Activated CD8-positive, alpha-beta T cell treated with anti-CD3 and anti-CD28 coated beads for 36 hours (primary cell): Measurements from ENCODE around the gene STAT5A. TPM values are rescaled to one million over a fixed set of nuclear protein-coding genes. Genes with fewer than 3 reads are reported as not detected.

Experiments used
- ATAC-seq: fragments of 200-7000 bp; cut with Tn5 transposase; one replicate; pipeline ENCODE4 v1.10.0; 2021; ENCODE audit warnings: mild to moderate bottlenecking, moderate library complexity
- CTCF ChIA-PET: fragments of 350-600 bp; sonication (Branson Sonifier 250); formaldehyde crosslinking; loops from one replicate; lab custom pipeline; 2021; ENCODE audit warnings: antibody characterized with exemption; lab: Charles Lee
- POLR2A ChIA-PET: fragments of 350-600 bp; sonication (Branson Sonifier 250); formaldehyde crosslinking; loops from one replicate; lab custom pipeline; 2021; ENCODE audit warnings: antibody characterized with exemption; lab: Charles Lee
- DNase-seq: peaks from one replicate; pipeline ENCODE4 v3.0.0-alpha.2; 2020
- H3K27ac Mint-ChIP-seq: one replicate; pipeline ENCODE4 v1.8.0; 2021; ENCODE audit warnings: mild to moderate bottlenecking, mixed read lengths
- H3K27me3 Mint-ChIP-seq: one replicate; pipeline ENCODE4 v1.8.0; 2021; ENCODE audit warnings: mixed read lengths
- H3K36me3 Mint-ChIP-seq: one replicate; pipeline ENCODE4 v1.8.0; 2021; ENCODE audit warnings: low read depth, mixed read lengths
- H3K4me1 Mint-ChIP-seq: one replicate; pipeline ENCODE4 v1.8.0; 2021; ENCODE audit warnings: low read depth, mixed read lengths
- H3K4me3 Mint-ChIP-seq: one replicate; pipeline ENCODE4 v1.8.0; 2021; ENCODE audit warnings: mild to moderate bottlenecking, moderate library complexity, mixed read lengths
- H3K9me3 Mint-ChIP-seq: one replicate; pipeline ENCODE4 v1.8.0; 2021; ENCODE audit warnings: mixed read lengths
- intact Hi-C: fragments of 100-400 bp; cut with micrococcal nuclease; formaldehyde crosslinking; loops from one replicate; pipeline ENCODE4 v1.10.0; 2022
- total RNA-seq, 2 experiments: library from RNA; stranded (reverse); gene quantifications; one replicate each; pipeline ENCODE4 v1.2.3, GENCODE V29; 2021
- TF ChIP-seq, protein P1 (sequence below): fragments of 200-600 bp; IDR thresholded peaks from one replicate; pipeline ENCODE4 v1.8.0; 2022; ENCODE audit warnings: antibody characterized with exemption, mild to moderate bottlenecking

The STAT5A gene
- total RNA-seq, 2 experiments from 2014 or later: 163 to 190 TPM

DNA sequence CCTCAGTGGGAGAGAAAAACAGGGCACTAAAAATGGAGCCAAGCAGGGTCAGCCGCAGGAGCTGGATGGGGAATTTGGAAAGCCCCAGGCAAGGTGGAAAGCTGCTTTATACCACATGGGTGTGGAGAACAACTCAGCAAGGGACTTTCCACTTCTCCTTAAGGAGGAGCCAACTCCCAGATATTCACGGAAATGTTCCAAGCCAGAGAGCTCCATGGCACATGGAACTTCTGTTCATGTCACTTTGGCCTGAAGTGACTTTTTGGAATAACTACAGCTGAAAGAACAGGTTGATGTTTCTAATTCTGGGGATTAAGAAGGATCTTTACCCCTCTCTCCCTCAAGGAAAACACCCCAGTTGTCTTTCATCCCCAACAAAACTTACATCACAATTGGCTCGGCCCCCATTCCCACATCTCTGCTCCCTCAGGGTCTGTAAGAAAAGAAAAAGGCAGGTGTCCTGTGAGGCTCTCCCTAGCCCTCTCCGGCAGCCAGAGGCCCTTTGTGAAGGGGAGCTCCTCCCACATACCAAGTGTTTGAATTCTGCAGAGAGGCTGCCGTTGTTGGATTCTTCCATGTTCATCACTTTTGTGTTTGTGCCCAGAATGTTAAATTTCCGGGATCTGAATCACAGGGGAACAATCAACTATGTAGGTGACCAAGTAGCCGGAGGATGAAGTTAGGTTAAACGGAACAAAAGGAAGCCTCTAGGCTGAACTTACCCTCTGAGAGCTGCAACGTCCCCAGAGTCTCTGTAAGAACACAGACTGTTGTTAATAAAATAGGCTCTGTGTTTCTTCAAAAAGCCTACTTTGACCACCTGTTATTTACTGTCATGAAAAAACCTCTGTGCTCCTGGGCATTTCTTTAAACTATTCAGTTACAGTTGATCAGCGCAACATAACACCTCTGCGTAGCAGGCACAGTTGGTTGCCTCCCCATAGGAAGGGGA, 41.0 kb downstream of the STAT5A start:
- ChIA-PET CTCF (interaction anchor here (1.0 to 30.6 kb wide), 2 partner anchors 9 to 70 kb away, joined by 3 to 968 read pairs; partner anchors contain the start of gene STAT3), POLR2A (interaction anchor here (0.6 to 1.4 kb wide), 3 partner anchors 9 to 134 kb away, joined by 3 to 4 read pairs (median 3); no protein-coding TSS in a partner anchor)
- Mint-ChIP-seq H3K36me3 (peaks cover 67% of the 10 kb centered on the region), H3K27ac (peak overlapping the region; percentile 63), H3K4me3 (no peak overlapping the region), H3K27me3 (no peaks in the 10 kb centered on the region), H3K9me3 (no peaks in the 10 kb centered on the region), H3K4me1 (peaks cover 19% of the 10 kb centered on the region)
- TF ChIP-seq, protein P1, sequence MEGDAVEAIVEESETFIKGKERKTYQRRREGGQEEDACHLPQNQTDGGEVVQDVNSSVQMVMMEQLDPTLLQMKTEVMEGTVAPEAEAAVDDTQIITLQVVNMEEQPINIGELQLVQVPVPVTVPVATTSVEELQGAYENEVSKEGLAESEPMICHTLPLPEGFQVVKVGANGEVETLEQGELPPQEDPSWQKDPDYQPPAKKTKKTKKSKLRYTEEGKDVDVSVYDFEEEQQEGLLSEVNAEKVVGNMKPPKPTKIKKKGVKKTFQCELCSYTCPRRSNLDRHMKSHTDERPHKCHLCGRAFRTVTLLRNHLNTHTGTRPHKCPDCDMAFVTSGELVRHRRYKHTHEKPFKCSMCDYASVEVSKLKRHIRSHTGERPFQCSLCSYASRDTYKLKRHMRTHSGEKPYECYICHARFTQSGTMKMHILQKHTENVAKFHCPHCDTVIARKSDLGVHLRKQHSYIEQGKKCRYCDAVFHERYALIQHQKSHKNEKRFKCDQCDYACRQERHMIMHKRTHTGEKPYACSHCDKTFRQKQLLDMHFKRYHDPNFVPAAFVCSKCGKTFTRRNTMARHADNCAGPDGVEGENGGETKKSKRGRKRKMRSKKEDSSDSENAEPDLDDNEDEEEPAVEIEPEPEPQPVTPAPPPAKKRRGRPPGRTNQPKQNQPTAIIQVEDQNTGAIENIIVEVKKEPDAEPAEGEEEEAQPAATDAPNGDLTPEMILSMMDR: no peak
- ATAC-seq: no peak
- intact Hi-C loops: no loop called here
- DNase-seq: no peak

DNA sequence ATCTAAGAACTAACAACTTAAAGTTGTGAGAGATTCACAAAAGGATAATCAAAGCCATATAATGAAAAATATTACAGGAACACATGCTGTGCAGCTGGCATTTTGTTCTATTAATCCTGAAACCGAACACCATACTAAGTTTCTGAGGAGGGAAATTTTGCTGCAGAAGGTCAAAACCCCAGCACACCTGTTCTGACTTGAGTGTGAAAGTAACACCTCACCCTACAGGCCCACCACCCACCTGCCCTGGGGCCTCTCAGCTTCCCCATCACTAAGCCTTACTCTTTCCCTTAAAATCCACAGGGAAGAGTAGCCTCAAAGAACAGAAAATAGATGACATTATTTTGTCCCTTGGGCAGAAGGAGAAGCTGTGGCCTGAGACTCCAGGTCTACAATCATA, 44.8 kb downstream of the STAT5A start:
- TF ChIP-seq, protein P1: no peak
- peak overlapping the region; percentile 88 for H3K27ac Mint-ChIP-seq
- peaks cover 42% of the 10 kb centered on the region for H3K4me1 Mint-ChIP-seq
- H3K27me3 Mint-ChIP-seq: no peaks in the 10 kb centered on the region
- H3K4me3 Mint-ChIP-seq: peak overlapping the region; percentile 24
- POLR2A ChIA-PET: interaction anchor here (0.6 to 1.3 kb wide), 11 partner anchors 8 to 94 kb away, joined by 3 to 6 read pairs (median 3); partner anchors contain the start of gene STAT3
- peak; percentile 75 for DNase-seq
- peak; percentile 60 for ATAC-seq
- intact Hi-C loops: no loop called here
- peaks cover 77% of the 10 kb centered on the region for H3K36me3 Mint-ChIP-seq
- H3K9me3 Mint-ChIP-seq: no peaks in the 10 kb centered on the region
- CTCF ChIA-PET: interaction anchor here (0.6 to 30.6 kb wide), 5 partner anchors 9 to 273 kb away, joined by 3 to 968 read pairs (median 5); partner anchors contain the start of gene STAT3

DNA sequence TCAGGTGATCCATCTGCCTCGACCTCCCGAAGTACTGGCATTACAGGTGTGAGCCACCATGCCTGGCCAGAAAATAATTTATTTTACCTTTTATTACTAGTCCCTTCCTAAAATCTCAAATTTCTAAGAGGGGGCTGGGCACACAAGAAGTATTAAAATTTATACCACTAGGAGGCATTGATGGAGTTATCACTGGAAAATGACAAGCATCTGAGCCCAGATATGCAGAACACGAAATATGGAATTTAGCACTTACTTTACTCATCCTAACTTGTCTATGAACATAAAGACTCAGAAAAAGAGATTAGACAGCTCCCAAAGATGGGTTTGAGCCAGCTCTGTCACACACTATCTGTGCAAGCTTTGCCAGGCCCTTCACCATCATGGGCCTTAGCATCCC, 46.4 kb downstream of the STAT5A start:
- TF ChIP-seq, protein P1: no peak
- intact Hi-C loops: no loop called here
- peaks cover 53% of the 10 kb centered on the region for H3K4me1 Mint-ChIP-seq
- H3K4me3 Mint-ChIP-seq: no peak overlapping the region
- DNase-seq (no peak), ATAC-seq (no peak)
- peaks cover 76% of the 10 kb centered on the region for H3K36me3 Mint-ChIP-seq
- H3K27ac Mint-ChIP-seq: peak overlapping the region; percentile 80
- POLR2A ChIA-PET: interaction anchor here (0.9 to 4.2 kb wide), 5 partner anchors 9 to 64 kb away, joined by 3 to 24 read pairs (median 5); partner anchors contain the start of gene STAT3
- H3K27me3 Mint-ChIP-seq: no peaks in the 10 kb centered on the region
- H3K9me3 Mint-ChIP-seq: no peaks in the 10 kb centered on the region
- CTCF ChIA-PET: interaction anchor here (1.4 to 30.6 kb wide), 3 partner anchors 11 to 65 kb away, joined by 15 to 968 read pairs (median 19); partner anchors contain the start of gene STAT3

DNA sequence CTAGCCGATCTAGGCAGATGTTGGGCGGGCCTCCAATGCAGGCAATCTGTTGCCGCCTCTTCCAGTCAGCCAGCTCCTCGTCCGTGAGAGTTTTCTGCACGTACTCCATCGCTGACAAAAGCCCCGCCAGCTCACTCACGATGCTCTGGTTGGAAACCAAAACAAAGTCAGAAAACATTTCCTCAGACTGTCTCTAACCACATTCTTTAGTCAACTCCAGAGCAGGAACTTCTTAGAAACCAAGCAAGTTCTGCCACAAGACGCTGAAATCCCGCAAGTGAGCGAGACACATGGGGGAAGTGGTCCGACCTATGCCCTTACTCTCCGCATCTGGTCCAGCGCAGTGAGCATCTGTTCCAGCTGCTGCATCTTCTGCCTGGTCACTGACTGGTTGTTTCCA, 49.1 kb downstream of the STAT5A start:
- POLR2A ChIA-PET: interaction anchor here (1.0 to 4.2 kb wide), 2 partner anchors 51 to 85 kb away, joined by 4 to 24 read pairs; partner anchors contain the start of gene STAT3

More for the DNA sequence above, 49.1 kb downstream of the STAT5A start:
- H3K4me3 Mint-ChIP-seq: peak overlapping the region; percentile 56
- intact Hi-C loops: no loop called here
- DNase-seq: peak; percentile 92
- peaks cover 77% of the 10 kb centered on the region for H3K4me1 Mint-ChIP-seq
- peak; percentile 62 for ATAC-seq
- peak overlapping the region; percentile 89 for H3K27ac Mint-ChIP-seq
- H3K27me3 Mint-ChIP-seq: no peaks in the 10 kb centered on the region
- no peaks in the 10 kb centered on the region for H3K9me3 Mint-ChIP-seq
- TF ChIP-seq, protein P1: no peak
- CTCF ChIA-PET: interaction anchor here (0.9 to 30.6 kb wide), 5 partner anchors 12 to 62 kb away, joined by 3 to 968 read pairs (median 5); partner anchors contain the start of gene STAT3
- H3K36me3 Mint-ChIP-seq: peaks cover 79% of the 10 kb centered on the region
